GM10266 (cell line): Measurements from ENCODE around the gene ATL1.

Experiments
- DNase-seq: peaks from one replicate; pipeline ENCODE4 v3.0.0; 2012; ENCODE audit errors: extremely low spot score
- CTCF ChIP-seq: IDR thresholded peaks from 2 replicates; pipeline ENCODE4 v1.5.1; 2012; ENCODE audit warnings: mild to moderate bottlenecking, low read depth; ENCODE audit not compliant: control insufficient read depth, insufficient read depth; ENCODE audit errors: missing control alignments

The ATL1 gene

GRCh38 chr14:50667684-50667995 is 107.7 kb downstream of the ATL1 start:
- peak; percentile 21 for DNase-seq

GRCh38 chr14:50667996-50668825 is 108.3 kb downstream of the ATL1 start, which contains the start of gene SAV1:
TSS of gene SAV1 (minus strand) at chr14:50668306. CDS start at chr14:50667967, 339 bp downstream.
- no peak for TF ChIP-seq CTCF
- peak; percentile 58 for DNase-seq

More at GRCh38 chr14:50667684-50667995, 107.7 kb downstream of the ATL1 start:
- TF ChIP-seq CTCF, result no peak

GRCh38 chr14:50668826-50669143 is 108.8 kb downstream of the ATL1 start:
- DNase-seq, result no peak
- TF ChIP-seq CTCF, result no peak

- DNase-seq, result no peak
- no peak for TF ChIP-seq CTCF
Observed at GRCh38 chr14:50669441-50669986, 109.6 kb downstream of the ATL1 start.

GRCh38 chr14:50670196-50670865 is 110.4 kb downstream of the ATL1 start:
- TF ChIP-seq CTCF, result no peak
- no peak for DNase-seq

- TF ChIP-seq CTCF, result no peak
- DNase-seq, result no peak
Observed at GRCh38 chr14:50670866-50671256, 110.9 kb downstream of the ATL1 start.

- no peak for TF ChIP-seq CTCF
- no peak for DNase-seq
Observed at GRCh38 chr14:50675597-50675996, 115.7 kb downstream of the ATL1 start.
